ENCODE data around the gene CRYBA2. TPM values are rescaled to one million over a fixed set of nuclear protein-coding genes. Genes with fewer than 3 reads are reported as not detected.

CRYBA2 gene
- total and polyA plus RNA-seq, 2 of the 8 experiments (the other 6 are each of a cell fraction or from before 2014, with no cell fraction given), result not detected

DNA sequence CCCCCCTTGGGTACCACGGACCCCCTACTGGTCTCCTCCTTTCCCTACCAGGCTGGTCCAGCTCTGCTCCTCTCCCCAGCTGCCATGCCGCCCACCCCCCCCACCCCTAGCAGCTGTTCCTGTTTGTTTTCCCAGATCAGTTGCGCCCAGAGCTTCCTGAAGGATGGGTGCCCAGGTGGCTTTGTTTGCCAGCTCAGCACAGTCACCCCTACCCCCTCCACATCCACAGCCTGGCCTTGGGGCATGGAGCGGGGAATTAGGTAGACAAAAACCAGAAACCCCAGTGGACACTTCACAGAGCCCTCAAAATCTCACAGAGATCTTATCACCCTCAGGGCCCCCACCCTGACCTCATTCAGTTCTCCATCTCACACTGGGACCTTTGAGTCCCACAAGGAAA is 3.7 kb upstream of the CRYBA2 start:
- ChIA-PET CTCF (ENCODE audit: partially characterized antibody) (interaction anchor here (0.6 to 19.5 kb wide), 17 partner anchors 8 to 1896 kb away, joined by 3 to 284 read pairs (median 7); partner anchors contain the start of gene FEV), POLR2A (ENCODE audit: partially characterized antibody) (no interaction called here)
- Histone ChIP-seq H2BK20ac (ENCODE audit: low read length) (no peak overlapping the region), H3K14ac (ENCODE audit: insufficient read length) (no peak overlapping the region), H3K4me3 (ENCODE audit: extremely low read depth in 1 of 4, insufficient read depth in 2 of 4, low read depth in 3 of 4, low read length in 4 of 4) (no peak overlapping the region), H2AK5ac (ENCODE audit: low read depth, low read length) (no peak overlapping the region), H3K18ac (ENCODE audit: extremely low read depth, low read length) (no peak overlapping the region), H4K91ac (replicated peaks; ENCODE audit: insufficient read length, low read length) (no peak overlapping the region), H3K23ac (ENCODE audit: insufficient read length) (no peak overlapping the region), H3K9me3 (ENCODE audit: insufficient read depth in 2 of 2, low read depth in 1 of 2, low read length in 1 of 2) (no peaks in the 10 kb centered on the region), H3K4ac (replicated peaks; ENCODE audit: insufficient read length, low read depth, low read length) (no peak overlapping the region), H3K36me3 (ENCODE audit: control insufficient read depth in 2 of 4, insufficient read depth in 4 of 4, low read length in 3 of 4) (peaks cover 0 to 11% (median 0%) of the 10 kb centered on the region in 4 experiments; a peak in 1 of 8 replicates), H4K8ac (ENCODE audit: extremely low read depth, insufficient read depth, low read length) (no peak overlapping the region), H2BK15ac (ENCODE audit: low read length) (no peak overlapping the region), H2BK12ac (ENCODE audit: low read depth, low read length) (no peak overlapping the region), H2BK5ac (ENCODE audit: low read depth, low read length) (no peak overlapping the region), H4K5ac (ENCODE audit: insufficient read length, low read depth, low read length) (no peak overlapping the region), H3K79me1 (ENCODE audit: low read depth, low read length) (no peaks in the 10 kb centered on the region), H2BK120ac (replicated peaks; ENCODE audit: low read depth, low read length) (no peak overlapping the region), H3K23me2 (ENCODE audit: low read depth, low read length) (peaks cover 4% of the 10 kb centered on the region; the same call in 1 of the 2 replicates), H2AFZ (ENCODE audit: low read length) (no peak overlapping the region), H3K4me2 (ENCODE audit: insufficient read depth in 1 of 2, low read depth in 2 of 2, low read length in 2 of 2) (no peak overlapping the region; a peak in 1 of 4 replicates), H4K20me1 (replicated peaks in 1 of 2; ENCODE audit: control insufficient read depth in 1 of 2, insufficient read depth in 2 of 2, low read length in 2 of 2) (peaks cover 22 to 23% of the 10 kb centered on the region in 2 experiments), H3K27ac (ENCODE audit: low read depth, low read length) (no peak overlapping the region), H3K9ac (replicated peaks in 1 of 4; ENCODE audit: extremely low read depth in 1 of 4, low read depth in 3 of 4, low read length in 3 of 4) (no peak overlapping the region), H3K27me3 (replicated peaks in 1 of 4; ENCODE audit: control insufficient read depth in 3 of 4, extremely low read depth in 1 of 4, insufficient read depth in 3 of 4, low read length in 3 of 4) (peaks cover 98 to 100% (median 99%) of the 10 kb centered on the region in 4 experiments), H3K56ac (replicated peaks; ENCODE audit: insufficient read length, low read depth, low read length) (no peak overlapping the region), H3K4me1 (replicated peaks in 1 of 4; ENCODE audit: control insufficient read depth in 3 of 4, insufficient read depth in 4 of 4, low read length in 3 of 4) (peaks cover 0 to 48% (median 28%) of the 10 kb centered on the region in 4 experiments; a peak in 6 of 7 replicates), H3K79me2 (ENCODE audit: control insufficient read depth in 1 of 2, insufficient read depth in 2 of 2, low read length in 2 of 2) (no peaks in the 10 kb centered on the region)
- FAIRE-seq (no peak), DNase-seq (ENCODE audit: low read depth in 1 of 2, low spot score in 2 of 2) (no peak)
- 77% methylated on average over 1 of the region's 4 CpGs; no CpG with 5 or more reads in 1 of the 2 experiments for WGBS, 2 experiments (ENCODE audit: extremely low coverage in 1 of 2, insufficient coverage in 1 of 2, insufficient read length in 1 of 2, insufficient replicate concordance in 2 of 2, low coverage in 1 of 2, low lambda C conversion rate in 2 of 2, missing lambda C conversion rate in 1 of 2)
- no peak for TF ChIP-seq KDM5A (IDR thresholded peaks at IDR 0.05; ENCODE audit: low read length)
- no peak for TF ChIP-seq NANOG (IDR thresholded peaks at IDR 0.05; ENCODE audit: insufficient read depth, low read depth, low read length, poor library complexity, severe bottlenecking)
- TF ChIP-seq, protein P1, sequence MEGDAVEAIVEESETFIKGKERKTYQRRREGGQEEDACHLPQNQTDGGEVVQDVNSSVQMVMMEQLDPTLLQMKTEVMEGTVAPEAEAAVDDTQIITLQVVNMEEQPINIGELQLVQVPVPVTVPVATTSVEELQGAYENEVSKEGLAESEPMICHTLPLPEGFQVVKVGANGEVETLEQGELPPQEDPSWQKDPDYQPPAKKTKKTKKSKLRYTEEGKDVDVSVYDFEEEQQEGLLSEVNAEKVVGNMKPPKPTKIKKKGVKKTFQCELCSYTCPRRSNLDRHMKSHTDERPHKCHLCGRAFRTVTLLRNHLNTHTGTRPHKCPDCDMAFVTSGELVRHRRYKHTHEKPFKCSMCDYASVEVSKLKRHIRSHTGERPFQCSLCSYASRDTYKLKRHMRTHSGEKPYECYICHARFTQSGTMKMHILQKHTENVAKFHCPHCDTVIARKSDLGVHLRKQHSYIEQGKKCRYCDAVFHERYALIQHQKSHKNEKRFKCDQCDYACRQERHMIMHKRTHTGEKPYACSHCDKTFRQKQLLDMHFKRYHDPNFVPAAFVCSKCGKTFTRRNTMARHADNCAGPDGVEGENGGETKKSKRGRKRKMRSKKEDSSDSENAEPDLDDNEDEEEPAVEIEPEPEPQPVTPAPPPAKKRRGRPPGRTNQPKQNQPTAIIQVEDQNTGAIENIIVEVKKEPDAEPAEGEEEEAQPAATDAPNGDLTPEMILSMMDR (IDR thresholded peaks at IDR 0.05; ENCODE audit: control extremely low read depth in 1 of 3, insufficient read depth in 1 of 3, low read depth in 1 of 3, low read length in 3 of 3), result no peak
- TF ChIP-seq, protein P2, sequence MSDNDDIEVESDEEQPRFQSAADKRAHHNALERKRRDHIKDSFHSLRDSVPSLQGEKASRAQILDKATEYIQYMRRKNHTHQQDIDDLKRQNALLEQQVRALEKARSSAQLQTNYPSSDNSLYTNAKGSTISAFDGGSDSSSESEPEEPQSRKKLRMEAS (IDR thresholded peaks at IDR 0.05), result no peak
- no peak for TF ChIP-seq HDAC2 (IDR thresholded peaks at IDR 0.05; ENCODE audit: borderline replicate concordance in 1 of 2, low read depth in 2 of 2, low read length in 2 of 2)
- TF ChIP-seq BACH1 (IDR thresholded peaks at IDR 0.05; ENCODE audit: low read length), result no peak
- no peak for TF ChIP-seq EGR1 (IDR thresholded peaks at IDR 0.05; ENCODE audit: borderline replicate concordance, low read depth, low read length)
- no peak for TF ChIP-seq JUN (IDR thresholded peaks at IDR 0.05; ENCODE audit: low read depth, low read length)
- no peak for TF ChIP-seq ZNF274 (IDR thresholded peaks at IDR 0.05; ENCODE audit: borderline replicate concordance, extremely low read depth, low read length)
